Measurements from ENCODE around the gene TNFAIP2.

Gene TNFAIP2

GRCh38 chr14:103087343-103087835 lies 35.9 kb upstream of the TNFAIP2 start:
- in situ Hi-C loops (cut with HindIII; ENCODE audit: low pct_unique_long_range_greater_than_20kb, low sequenced_read_pairs) = no loop called here
- TF ChIP-seq JUND (IDR thresholded peaks at IDR 0.05; ENCODE audit: low read depth) = no peak
- DNase-seq (ENCODE audit: low read depth in 1 of 2, low spot score in 1 of 2) = no peak

DNA sequence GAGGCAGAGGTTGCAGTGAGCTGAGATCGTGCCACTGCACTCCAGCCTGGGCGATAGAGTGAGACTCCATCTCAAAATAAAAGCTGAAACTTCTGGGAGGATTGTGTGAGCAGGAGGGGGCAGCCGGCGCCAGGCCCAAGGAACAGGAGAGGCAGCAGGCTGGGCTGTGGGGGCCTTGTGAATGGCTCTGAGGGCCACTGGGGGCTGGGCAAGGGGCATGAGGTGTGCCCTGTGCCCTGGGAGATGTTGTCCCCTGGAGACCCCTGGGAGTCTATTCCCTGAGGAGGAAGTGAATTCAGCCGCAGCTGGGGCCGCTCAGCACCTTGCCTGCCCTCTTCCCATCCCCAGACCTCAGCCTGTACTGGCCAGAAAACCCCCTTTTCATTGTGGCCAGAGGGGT lies 34.3 kb upstream of the TNFAIP2 start:
- TF ChIP-seq JUND (IDR thresholded peaks at IDR 0.05; ENCODE audit: low read depth) = no peak
- in situ Hi-C loops (cut with HindIII; ENCODE audit: low pct_unique_long_range_greater_than_20kb, low sequenced_read_pairs) = no loop called here

DNA sequence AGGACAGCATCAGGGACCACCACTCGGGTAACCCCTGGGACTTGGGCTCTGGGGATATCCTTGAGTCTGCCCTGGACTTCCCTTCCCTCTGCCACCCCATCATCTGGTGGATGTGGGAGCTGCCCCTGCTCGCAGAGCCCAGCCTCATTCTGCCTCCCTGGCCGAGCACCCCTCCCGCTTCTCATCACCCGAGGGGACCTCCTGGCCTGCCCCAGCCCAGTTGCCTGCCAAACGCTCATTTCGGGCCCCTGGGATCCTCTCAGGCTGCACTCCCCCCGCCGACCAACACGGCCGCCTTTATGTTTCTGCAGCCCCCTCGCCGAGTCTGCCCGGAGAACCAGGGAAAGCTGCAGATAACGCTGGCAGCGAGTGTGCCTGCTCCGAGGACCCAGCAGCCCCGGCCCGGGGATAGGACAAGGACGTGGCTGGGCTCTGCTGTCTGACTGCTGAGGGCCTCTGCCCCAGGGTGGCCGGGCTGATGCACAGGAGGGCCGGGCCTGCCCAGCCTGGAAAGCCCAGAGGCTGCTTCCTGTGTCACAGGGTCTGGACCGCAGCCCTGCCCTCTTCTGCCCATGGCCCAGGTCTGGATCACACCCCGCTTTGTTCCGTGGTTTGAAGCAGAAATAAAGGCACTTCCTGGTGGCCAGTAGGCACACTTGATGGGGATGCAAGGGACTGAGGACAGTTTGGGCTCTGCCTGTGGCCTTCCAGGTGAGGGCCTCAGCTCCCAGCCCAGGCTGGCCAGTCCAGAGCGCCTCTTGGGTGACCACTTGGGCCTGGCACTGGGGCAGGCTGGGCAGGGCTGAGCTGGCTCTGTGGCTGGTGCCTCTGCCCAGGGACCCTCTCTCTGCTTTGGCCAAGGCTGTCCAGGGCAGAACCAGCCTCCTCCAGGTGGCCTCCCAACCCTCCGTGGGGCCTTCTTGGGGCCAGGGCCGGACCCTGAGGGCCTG lies 33.6 kb upstream of the TNFAIP2 start:
- TF ChIP-seq JUND (IDR thresholded peaks at IDR 0.05; ENCODE audit: low read depth) = no peak
- in situ Hi-C loops (cut with HindIII; ENCODE audit: low pct_unique_long_range_greater_than_20kb, low sequenced_read_pairs) = no loop called here
- DNase-seq (ENCODE audit: low read depth in 1 of 2, low spot score in 1 of 2) = no peak

More for the DNA sequence above, 34.3 kb upstream of the TNFAIP2 start:
- DNase-seq (ENCODE audit: low read depth in 1 of 2, low spot score in 1 of 2) = no peak

DNA sequence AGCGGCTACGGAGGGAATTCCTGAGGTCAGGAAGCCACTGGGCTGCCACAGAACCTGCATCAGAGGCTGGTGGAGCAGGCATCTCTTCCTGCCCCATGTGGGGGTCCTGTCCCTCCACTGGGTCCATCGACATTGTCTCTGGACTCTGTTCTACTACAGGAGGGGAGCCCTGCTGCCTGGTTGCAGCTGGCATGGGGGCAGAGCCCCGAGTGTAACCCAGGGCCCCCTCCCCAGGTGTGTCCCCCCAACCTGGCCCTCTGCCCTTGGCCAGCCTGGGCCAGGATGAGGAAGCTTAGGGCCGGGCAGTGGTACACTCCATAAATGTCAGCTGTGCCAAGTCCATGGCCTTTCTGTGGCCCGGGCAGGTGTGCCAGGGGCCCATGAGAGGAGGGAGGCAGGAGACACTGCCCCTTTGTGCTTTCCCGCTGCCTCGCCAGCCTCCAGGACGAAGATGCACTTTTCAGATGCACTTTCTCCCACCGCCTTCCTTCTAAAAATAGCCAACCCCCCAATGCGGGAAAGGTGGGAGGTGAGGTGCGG lies 32.7 kb upstream of the TNFAIP2 start:
- in situ Hi-C loops (cut with HindIII; ENCODE audit: low pct_unique_long_range_greater_than_20kb, low sequenced_read_pairs) = no loop called here
- DNase-seq (ENCODE audit: low read depth in 1 of 2, low spot score in 1 of 2) = no peak
- TF ChIP-seq JUND (IDR thresholded peaks at IDR 0.05; ENCODE audit: low read depth) = no peak

DNA sequence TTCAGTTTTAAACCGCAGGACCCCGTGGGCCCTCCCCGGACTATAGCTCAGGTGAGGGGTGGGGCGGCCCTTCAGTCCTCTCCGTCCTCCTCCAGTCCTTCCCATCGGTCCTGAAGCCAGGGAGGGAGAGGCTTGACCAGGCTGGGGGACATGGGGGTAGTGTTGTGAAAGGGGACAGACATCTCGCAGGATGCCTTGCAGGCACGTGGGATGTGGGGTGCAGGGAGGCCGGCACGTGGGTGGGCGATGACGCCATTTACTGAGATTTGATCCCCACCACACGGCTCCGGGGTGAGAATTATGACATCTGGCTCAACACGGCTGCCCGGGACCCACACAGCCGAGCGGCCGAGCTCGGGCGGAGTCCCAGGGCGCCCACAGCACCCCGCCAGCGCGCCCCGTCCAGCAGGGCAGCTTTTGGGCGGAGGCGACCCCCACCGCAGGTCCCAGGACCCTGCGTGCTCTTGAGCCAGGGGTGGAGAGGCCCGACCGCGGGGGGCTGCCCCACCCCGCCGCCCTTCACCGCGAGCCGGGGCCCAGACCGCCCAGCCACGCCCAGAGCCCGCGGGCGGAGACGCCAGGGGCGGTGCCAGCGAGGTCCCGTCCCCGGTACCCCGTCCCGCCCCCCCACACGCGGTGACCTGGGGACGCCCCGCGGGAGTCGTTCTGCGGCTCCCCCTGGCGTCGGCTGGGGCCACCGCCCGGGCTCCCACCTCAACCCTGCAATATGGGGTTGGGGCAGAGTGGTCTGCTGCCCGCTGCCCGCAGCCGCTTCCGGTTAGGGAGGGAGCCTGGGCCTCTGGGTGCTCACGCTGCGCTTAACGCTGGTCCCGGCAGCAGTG lies 32.0 kb upstream of the TNFAIP2 start:
- peak; percentile 58 to 73 for DNase-seq (ENCODE audit: low read depth in 1 of 2, low spot score in 1 of 2)
- in situ Hi-C loops (cut with HindIII; ENCODE audit: low pct_unique_long_range_greater_than_20kb, low sequenced_read_pairs) = no loop called here
- no peak for TF ChIP-seq JUND (IDR thresholded peaks at IDR 0.05; ENCODE audit: low read depth)

DNA sequence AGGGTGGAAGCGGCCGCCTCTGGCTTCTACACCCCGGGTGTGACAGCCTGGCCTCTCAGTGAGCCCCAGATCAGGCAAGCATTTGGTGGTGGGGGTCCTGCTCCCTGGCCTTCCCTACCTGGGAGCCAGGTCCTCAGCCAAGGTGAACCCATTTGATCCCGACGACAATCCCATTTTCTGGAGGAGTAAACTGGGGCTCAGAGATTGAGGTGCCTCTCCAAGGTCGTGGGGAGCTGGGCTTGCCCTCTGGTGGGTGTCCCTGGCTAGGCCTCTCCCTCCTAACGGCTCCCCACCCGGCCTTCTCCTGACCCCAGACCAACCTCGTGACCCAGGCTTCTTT lies 31.4 kb upstream of the TNFAIP2 start:
- TF ChIP-seq JUND (IDR thresholded peaks at IDR 0.05; ENCODE audit: low read depth) = no peak
- in situ Hi-C loops (cut with HindIII; ENCODE audit: low pct_unique_long_range_greater_than_20kb, low sequenced_read_pairs) = no loop called here
- no peak for DNase-seq (ENCODE audit: low read depth in 1 of 2, low spot score in 1 of 2)

DNA sequence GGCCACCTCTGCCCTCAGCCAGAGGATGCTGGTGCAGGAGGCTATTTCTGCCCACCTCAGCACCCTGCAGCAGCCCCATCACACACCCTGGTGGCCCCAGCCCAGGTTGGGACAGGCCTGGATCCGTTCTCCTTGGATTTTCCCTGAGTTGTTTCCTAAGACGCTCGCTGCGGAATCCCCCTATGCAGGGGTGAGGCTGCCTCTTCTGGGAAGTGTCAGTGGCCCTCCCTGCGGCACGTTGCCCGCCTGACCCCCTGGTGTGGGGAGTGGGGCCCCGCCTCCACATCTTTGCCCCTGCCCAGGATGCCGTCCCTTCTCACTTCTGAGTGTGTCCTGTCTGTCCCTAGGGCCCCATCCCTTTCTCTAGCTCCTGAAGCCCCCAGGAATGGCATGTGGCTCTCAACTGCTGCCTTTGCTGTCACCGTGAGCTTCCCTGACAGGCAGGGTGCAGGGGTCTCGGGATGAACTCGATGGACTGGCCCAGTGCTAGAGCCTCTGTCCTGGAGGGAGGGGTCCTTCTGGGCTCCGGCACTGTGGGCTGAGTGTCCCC lies 29.3 kb upstream of the TNFAIP2 start:
- DNase-seq (ENCODE audit: low read depth in 1 of 2, low spot score in 1 of 2) = no peak
- no peak for TF ChIP-seq JUND (IDR thresholded peaks at IDR 0.05; ENCODE audit: low read depth)
- in situ Hi-C loops (cut with HindIII; ENCODE audit: low pct_unique_long_range_greater_than_20kb, low sequenced_read_pairs) = no loop called here

- TF ChIP-seq JUND (IDR thresholded peaks at IDR 0.05; ENCODE audit: low read depth) = no peak
- no peak for DNase-seq (ENCODE audit: low read depth in 1 of 2, low spot score in 1 of 2)
- in situ Hi-C loops (cut with HindIII; ENCODE audit: low pct_unique_long_range_greater_than_20kb, low sequenced_read_pairs) = no loop called here
Measured at GRCh38 chr14:103094406-103095209, 28.7 kb upstream of the TNFAIP2 start, which contains the start of gene EXOC3L4. Gene EXOC3L4 (plus strand): TSS chr14:103094725. CDS start chr14:103100220, 5,495 bp downstream.

DNA sequence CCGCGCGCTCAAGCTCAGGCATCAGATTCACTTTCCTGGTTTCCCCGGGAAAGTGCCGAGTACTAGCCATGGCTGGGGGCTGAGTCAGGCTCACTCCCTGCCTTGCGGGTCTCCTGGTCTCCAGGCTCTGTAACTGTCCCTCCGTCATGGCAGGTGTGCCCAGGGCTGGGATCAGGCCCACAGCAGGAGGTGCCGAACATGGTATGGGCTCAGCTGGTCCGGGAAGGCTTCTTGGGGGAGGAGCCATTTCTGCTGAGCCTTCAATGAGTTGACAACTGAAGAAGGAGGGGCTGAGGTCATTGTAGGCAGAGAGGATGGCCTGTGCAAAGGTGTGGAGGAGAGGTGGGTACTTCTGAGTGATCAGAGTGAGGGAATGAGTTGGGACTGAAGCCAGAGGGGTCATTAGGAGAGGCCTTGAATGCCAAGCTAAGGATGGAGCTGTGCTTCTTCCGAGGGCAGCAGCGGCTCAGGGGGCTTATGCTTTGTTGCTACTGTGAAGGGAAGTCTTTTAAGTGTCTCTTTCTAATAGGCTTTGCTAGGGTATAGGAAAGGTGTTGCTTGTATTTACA lies 28.0 kb upstream of the TNFAIP2 start:
- no peak for TF ChIP-seq JUND (IDR thresholded peaks at IDR 0.05; ENCODE audit: low read depth)
- DNase-seq (ENCODE audit: low read depth in 1 of 2, low spot score in 1 of 2) = no peak
- in situ Hi-C loops (cut with HindIII; ENCODE audit: low pct_unique_long_range_greater_than_20kb, low sequenced_read_pairs) = no loop called here

DNA sequence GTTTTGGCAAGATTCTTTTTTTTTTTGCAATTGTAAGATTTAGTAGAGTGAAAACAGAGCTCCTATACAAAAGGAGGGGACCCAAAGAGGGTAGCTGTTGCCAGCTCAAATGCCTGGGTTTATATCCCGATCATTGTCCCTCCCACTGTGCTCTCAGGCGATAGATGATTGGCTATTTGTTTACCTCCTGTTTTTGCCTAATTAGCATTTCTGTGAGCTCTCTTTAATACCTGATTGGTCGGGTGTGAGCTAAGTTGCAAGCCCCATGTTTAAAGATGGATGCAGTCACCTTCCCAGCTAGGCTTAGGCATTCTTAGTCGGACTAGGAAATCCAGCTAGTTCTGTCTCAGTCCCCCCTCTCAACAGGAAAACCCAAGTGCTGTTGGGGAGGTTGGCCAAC lies 26.9 kb upstream of the TNFAIP2 start:
- in situ Hi-C loops (cut with HindIII; ENCODE audit: low pct_unique_long_range_greater_than_20kb, low sequenced_read_pairs) = no loop called here
- no peak for TF ChIP-seq JUND (IDR thresholded peaks at IDR 0.05; ENCODE audit: low read depth)
- DNase-seq (ENCODE audit: low read depth in 1 of 2, low spot score in 1 of 2) = no peak

- DNase-seq (ENCODE audit: low read depth in 1 of 2, low spot score in 1 of 2) = no peak
- in situ Hi-C loops (cut with HindIII; ENCODE audit: low pct_unique_long_range_greater_than_20kb, low sequenced_read_pairs) = no loop called here
- no peak for TF ChIP-seq JUND (IDR thresholded peaks at IDR 0.05; ENCODE audit: low read depth)
Measured at GRCh38 chr14:103097244-103097993, 25.8 kb upstream of the TNFAIP2 start.

Measured in T47D (cell line).